Tibial nerve (tissue), 4 donors: ENCODE data around the gene EVC2. TPM values are rescaled to one million over a fixed set of nuclear protein-coding genes. Genes with fewer than 3 reads are reported as not detected.

Experiments used
- DNase-seq, 2 donors: peaks; one replicate each; pipeline ENCODE4 v3.0.0-alpha.2; 2019; ENCODE audit warnings: low spot score in 2 of 2
- H3K27ac ChIP-seq, 4 donors: fragments of 200-600 bp; sonication (generic) in 3 of 4; one replicate each; pipeline ENCODE4 v1.5.1; 2017 to 2019; ENCODE audit warnings: mild to moderate bottlenecking in 1 of 4
- H3K27me3 ChIP-seq, 2 donors: fragments of 200-600 bp; sonication (generic) in 1 of 2; one replicate each; pipeline versions ENCODE4 v1.5.1 to v1.6.0; 2017 to 2019
- H3K36me3 ChIP-seq, 3 donors: fragments of 200-600 bp; sonication (generic); one replicate each; pipeline ENCODE4 v1.5.1; 2018 to 2019
- H3K4me1 ChIP-seq, 4 donors: fragments of 200-600 bp; sonication (generic) in 3 of 4; one replicate each; pipeline ENCODE4 v1.5.1; 2017 to 2019
- H3K4me3 ChIP-seq, 4 donors: fragments of 200-600 bp; sonication (generic) in 3 of 4; one replicate each; pipeline ENCODE4 v1.5.1; 2017 to 2019; ENCODE audit warnings: mild to moderate bottlenecking in 1 of 4, moderate library complexity in 1 of 4
- H3K9me3 ChIP-seq, 4 donors: fragments of 200-600 bp; sonication (generic) in 3 of 4; one replicate each; pipeline ENCODE4 v1.5.1; 2017 to 2019
- CTCF ChIP-seq, 5 experiments: fragments of 200-600 bp in 3 of 5; fragments of 450-650 bp in 2 of 5; sonication (generic) in 3 of 5; IDR thresholded peaks; one replicate each; pipeline ENCODE4 v1.5.1; 2016 to 2019; ENCODE audit warnings: antibody characterized with exemption in 5 of 5, mild to moderate bottlenecking in 3 of 5, moderate library complexity in 2 of 5
- EP300 ChIP-seq, 2 donors: sonication (generic); formaldehyde crosslinking; IDR thresholded peaks; one replicate each; pipeline ENCODE4 v1.6.1; 2017; ENCODE audit warnings: antibody characterized with exemption in 2 of 2, mild to moderate bottlenecking in 1 of 2
- POLR2A ChIP-seq, 2 donors: fragments of 450-650 bp; IDR thresholded peaks; one replicate each; pipeline ENCODE4 v1.6.1; 2017; ENCODE audit warnings: antibody characterized with exemption in 2 of 2, mild to moderate bottlenecking in 2 of 2, moderate library complexity in 2 of 2
- WGBS, 2 donors: methylation state at CpG; one replicate each; pipeline ENCODE4 v1.1.5; 2018; 5-methylcytosine and 5-hydroxymethylcytosine counted together
- total RNA-seq, 4 donors: library from RNA; depleted of rRNA; stranded (reverse); fragments of >200 nt; gene quantifications; one replicate each; pipeline ENCODE4 v1.1.0, GENCODE V29; 2016

EVC2 gene
- total RNA-seq, 4 donors from 2014 or later: 26.7 to 37.3 (median 29.0) TPM

GRCh38 chr4:5717449-5718158 lies 9.2 kb upstream of the EVC2 start:
- H3K27me3 ChIP-seq: no peaks in the 10 kb centered on the region
- no peak overlapping the region for H3K4me3 ChIP-seq
- TF ChIP-seq EP300 (IDR thresholded peaks at IDR 0.05): no peak
- no peak for TF ChIP-seq POLR2A (IDR thresholded peaks at IDR 0.05)
- no peak for TF ChIP-seq CTCF (IDR thresholded peaks at IDR 0.05)
- 85 to 86% methylated on average over 4 of the region's 4 CpGs for WGBS, 2 donors
- H3K36me3 ChIP-seq: peaks cover 0 to 23% (median 0%) of the 10 kb centered on the region in 3 donors
- peaks cover 0 to 19% (median 4%) of the 10 kb centered on the region in 4 donors for H3K9me3 ChIP-seq
- peaks cover 0 to 59% (median 11%) of the 10 kb centered on the region in 4 donors for H3K4me1 ChIP-seq
- DNase-seq: no peak
- peak overlapping the region in 2 of 4 donors; percentile 51 to 55 for H3K27ac ChIP-seq

GRCh38 chr4:5716391-5716790 lies 8.0 kb upstream of the EVC2 start:
- H3K4me1 ChIP-seq: peaks cover 0 to 58% (median 3%) of the 10 kb centered on the region in 4 donors
- no peak for TF ChIP-seq POLR2A (IDR thresholded peaks at IDR 0.05)
- no peak for TF ChIP-seq CTCF (IDR thresholded peaks at IDR 0.05)
- no peak for TF ChIP-seq EP300 (IDR thresholded peaks at IDR 0.05)
- WGBS, 2 donors: 81 to 92% methylated on average over 2 of the region's 2 CpGs
- DNase-seq: no peak
- no peaks in the 10 kb centered on the region for H3K27me3 ChIP-seq
- no peak overlapping the region for H3K4me3 ChIP-seq
- H3K9me3 ChIP-seq: peaks cover 0 to 19% (median 4%) of the 10 kb centered on the region in 4 donors
- peaks cover 0 to 23% (median 0%) of the 10 kb centered on the region in 3 donors for H3K36me3 ChIP-seq
- no peak overlapping the region for H3K27ac ChIP-seq

- Histone ChIP-seq H3K4me3 (no peak overlapping the region), H3K36me3 (peaks cover 0 to 13% (median 0%) of the 10 kb centered on the region in 3 donors), H3K4me1 (peaks cover 0 to 53% (median 2%) of the 10 kb centered on the region in 4 donors), H3K27ac (no peak overlapping the region), H3K9me3 (peaks cover 0 to 19% (median 4%) of the 10 kb centered on the region in 4 donors), H3K27me3 (no peaks in the 10 kb centered on the region)
- no peak for DNase-seq
- no peak for TF ChIP-seq CTCF (IDR thresholded peaks at IDR 0.05)
- no peak for TF ChIP-seq POLR2A (IDR thresholded peaks at IDR 0.05)
- TF ChIP-seq EP300 (IDR thresholded peaks at IDR 0.05): no peak
- WGBS, 2 donors: 47 to 49% methylated on average over 2 of the region's 2 CpGs
These were observed 7.0 kb upstream of the EVC2 start for GRCh38 chr4:5715357-5715756.

- no peak for DNase-seq
- Histone ChIP-seq H3K9me3 (peaks cover 0 to 19% (median 4%) of the 10 kb centered on the region in 4 donors), H3K27me3 (no peaks in the 10 kb centered on the region), H3K27ac (no peak overlapping the region), H3K4me3 (no peak overlapping the region), H3K4me1 (peaks cover 0 to 53% (median 4%) of the 10 kb centered on the region in 4 donors), H3K36me3 (peaks cover 0 to 8% (median 0%) of the 10 kb centered on the region in 3 donors)
- WGBS, 2 donors: 81 to 83% methylated on average over 6 of the region's 6 CpGs
- TF ChIP-seq CTCF (IDR thresholded peaks at IDR 0.05): no peak
- no peak for TF ChIP-seq POLR2A (IDR thresholded peaks at IDR 0.05)
- no peak for TF ChIP-seq EP300 (IDR thresholded peaks at IDR 0.05)
These were observed 5.5 kb upstream of the EVC2 start for GRCh38 chr4:5713861-5714260.

GRCh38 chr4:5712931-5713330 lies 4.6 kb upstream of the EVC2 start:
- Histone ChIP-seq H3K27me3 (no peaks in the 10 kb centered on the region), H3K9me3 (peaks cover 0 to 19% (median 4%) of the 10 kb centered on the region in 4 donors), H3K27ac (no peak overlapping the region), H3K36me3 (peaks cover 0 to 8% (median 0%) of the 10 kb centered on the region in 3 donors), H3K4me3 (no peak overlapping the region), H3K4me1 (peaks cover 0 to 48% (median 5%) of the 10 kb centered on the region in 4 donors)
- TF ChIP-seq POLR2A (IDR thresholded peaks at IDR 0.05) (no peak), CTCF (IDR thresholded peaks at IDR 0.05) (no peak), EP300 (IDR thresholded peaks at IDR 0.05) (no peak)
- WGBS, 2 donors: 91 to 96% methylated on average over 3 of the region's 3 CpGs
- DNase-seq: no peak
